WTC11 (cell line): ENCODE results near the gene HAPLN1. TPM values are rescaled to one million over a fixed set of nuclear protein-coding genes. Genes with fewer than 3 reads are reported as not detected.

Experiments
- ATAC-seq: fragments of 200-7000 bp; cut with Tn5 transposase; 2 replicates; pipeline ENCODE4 v1.10.0; 2021; ENCODE audit warnings: mild to moderate bottlenecking, moderate library complexity
- CTCF ChIA-PET: fragments of 300-600 bp; sonication (Branson Sonifier 250); formaldehyde crosslinking; loops from one replicate; lab custom pipeline; 2021; ENCODE audit warnings: antibody characterized with exemption; lab: Charles Lee
- POLR2A ChIA-PET: fragments of 350-600 bp; sonication (Branson Sonifier 250); formaldehyde crosslinking; loops from one replicate; lab custom pipeline; 2021; ENCODE audit warnings: antibody characterized with exemption; lab: Charles Lee
- DNase-seq: peaks from one replicate; pipeline ENCODE4 v3.0.0; 2021; ENCODE audit warnings: low spot score
- H3K27ac Mint-ChIP-seq: 2 replicates; pipeline ENCODE4 v1.8.0; 2021; ENCODE audit warnings: mixed read lengths
- H3K27me3 Mint-ChIP-seq: 2 replicates; pipeline ENCODE4 v1.8.0; 2021; ENCODE audit warnings: low read depth, mild to moderate bottlenecking, moderate library complexity, mixed read lengths
- H3K36me3 Mint-ChIP-seq: 2 replicates; pipeline ENCODE4 v1.8.0; 2021; ENCODE audit warnings: mixed read lengths
- H3K4me1 Mint-ChIP-seq: 2 replicates; pipeline ENCODE4 v1.8.0; 2022; ENCODE audit warnings: mixed read lengths
- H3K4me3 Mint-ChIP-seq: 2 replicates; pipeline ENCODE4 v1.8.0; 2021; ENCODE audit warnings: mild to moderate bottlenecking, moderate library complexity, mixed read lengths
- H3K9me3 Mint-ChIP-seq: 2 replicates; pipeline ENCODE4 v1.8.0; 2021; ENCODE audit warnings: mixed read lengths
- ATF1 ChIP-seq: sonication (generic); formaldehyde crosslinking; IDR thresholded peaks from 2 replicates; pipeline ENCODE4 v1.8.1; 2023; ENCODE audit warnings: mild to moderate bottlenecking, moderate library complexity, missing genetic modification reagents
- ATF2 ChIP-seq: sonication (generic); formaldehyde crosslinking; IDR thresholded peaks from 2 replicates; pipeline ENCODE4 v1.8.1; 2022; ENCODE audit warnings: low read depth, missing genetic modification reagents, borderline replicate concordance
- CDX4 ChIP-seq: fragments of 250-450 bp; sonication (Bioruptor Pico); IDR thresholded peaks from 2 replicates; pipeline ENCODE4 v1.9.0; 2021; ENCODE audit warnings: moderate library complexity, mild to moderate bottlenecking, inconsistent platforms, borderline replicate concordance
- CTCF ChIP-seq: fragments of 200-600 bp; IDR thresholded peaks from 2 replicates; pipeline ENCODE4 v1.8.0; 2022; ENCODE audit warnings: antibody characterized with exemption
- ESRRA ChIP-seq: sonication (generic); formaldehyde crosslinking; IDR thresholded peaks from 2 replicates; pipeline ENCODE4 v1.8.1; 2022; ENCODE audit warnings: mild to moderate bottlenecking, missing genetic modification reagents, borderline replicate concordance
- ETV6 ChIP-seq: sonication (generic); formaldehyde crosslinking; IDR thresholded peaks from 2 replicates; pipeline ENCODE4 v1.8.1; 2022; ENCODE audit warnings: mild to moderate bottlenecking, missing genetic modification reagents
- ZNF219 ChIP-seq: sonication (generic); formaldehyde crosslinking; IDR thresholded peaks from 2 replicates; pipeline ENCODE4 v1.8.0; 2023; ENCODE audit warnings: missing genetic modification reagents, mild to moderate bottlenecking, borderline replicate concordance
- ZNF263 ChIP-seq: sonication (generic); formaldehyde crosslinking; IDR thresholded peaks from 2 replicates; pipeline ENCODE4 v1.8.1; 2022; ENCODE audit warnings: low read depth, mild to moderate bottlenecking, moderate library complexity, missing genetic modification reagents
- ZNF281 ChIP-seq: sonication (generic); formaldehyde crosslinking; IDR thresholded peaks from 2 replicates; pipeline ENCODE4 v1.8.0; 2023; ENCODE audit warnings: mild to moderate bottlenecking, missing genetic modification reagents
- ZSCAN18 ChIP-seq: fragments of 250-450 bp; sonication (Bioruptor Pico); IDR thresholded peaks from 2 replicates; pipeline ENCODE4 v2.1.2; 2022; ENCODE audit warnings: mild to moderate bottlenecking, moderate library complexity
- total RNA-seq: library from RNA; stranded (reverse); gene quantifications from 3 replicates; pipeline ENCODE4 v1.2.3, GENCODE V29; 2021

HAPLN1 gene
- total RNA-seq, 1 experiment from 2014 or later = 9.4 TPM

- POLR2A ChIA-PET = no interaction called here
- no peaks in the 10 kb centered on the region for H3K9me3 Mint-ChIP-seq
- DNase-seq = no peak
These were observed 125.4 kb downstream of the HAPLN1 start for GRCh38 chr5:83595217-83595616.

More at GRCh38 chr5:83595217-83595616, 125.4 kb downstream of the HAPLN1 start:
- no peak for ATAC-seq
- H3K4me1 Mint-ChIP-seq = no peaks in the 10 kb centered on the region
- H3K36me3 Mint-ChIP-seq = no peaks in the 10 kb centered on the region
- H3K27me3 Mint-ChIP-seq = no peaks in the 10 kb centered on the region
- no peak overlapping the region for H3K27ac Mint-ChIP-seq
- TF ChIP-seq CDX4 (CRISPR knock-in tag) (no peak), ZNF219 (no peak), ETV6 (CRISPR knock-in tag) (no peak), ATF2 (CRISPR knock-in tag) (no peak), ZSCAN18 (CRISPR knock-in tag) (no peak), ZNF263 (CRISPR knock-in tag) (no peak), ESRRA (CRISPR knock-in tag) (no peak), ATF1 (CRISPR knock-in tag) (no peak), CTCF (no peak), ZNF281 (no peak)
- H3K4me3 Mint-ChIP-seq = no peak overlapping the region
- CTCF ChIA-PET = interaction anchor here (0.7 to 1.2 kb wide), 3 partner anchors 9 to 13 kb away, joined by 4 read pairs; no protein-coding TSS in a partner anchor
